ENCODE measurements around the gene ITGAD.

ITGAD gene

GRCh38 chr16:31471875-31472708 lies 79.0 kb downstream of the ITGAD start, which contains the start of gene TGFB1I1:
TGFB1I1 (plus strand) TSS chr16:31472152; CDS start chr16:31472189, 37 bp downstream.
- ATAC-seq = peak; percentile 75
- TF ChIP-seq CSDC2 (CRISPR knock-in tag; IDR thresholded peaks at IDR 0.05) = no peak
- TF ChIP-seq ZFP30 (CRISPR knock-in tag; IDR thresholded peaks at IDR 0.05) = no peak
- TF ChIP-seq, protein P1, sequence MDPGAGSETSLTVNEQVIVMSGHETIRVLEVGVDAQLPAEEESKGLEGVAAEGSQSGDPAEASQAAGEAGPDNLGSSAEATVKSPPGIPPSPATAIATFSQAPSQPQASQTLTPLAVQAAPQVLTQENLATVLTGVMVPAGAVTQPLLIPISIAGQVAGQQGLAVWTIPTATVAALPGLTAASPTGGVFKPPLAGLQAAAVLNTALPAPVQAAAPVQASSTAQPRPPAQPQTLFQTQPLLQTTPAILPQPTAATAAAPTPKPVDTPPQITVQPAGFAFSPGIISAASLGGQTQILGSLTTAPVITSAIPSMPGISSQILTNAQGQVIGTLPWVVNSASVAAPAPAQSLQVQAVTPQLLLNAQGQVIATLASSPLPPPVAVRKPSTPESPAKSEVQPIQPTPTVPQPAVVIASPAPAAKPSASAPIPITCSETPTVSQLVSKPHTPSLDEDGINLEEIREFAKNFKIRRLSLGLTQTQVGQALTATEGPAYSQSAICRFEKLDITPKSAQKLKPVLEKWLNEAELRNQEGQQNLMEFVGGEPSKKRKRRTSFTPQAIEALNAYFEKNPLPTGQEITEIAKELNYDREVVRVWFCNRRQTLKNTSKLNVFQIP (CRISPR knock-in tag; IDR thresholded peaks at IDR 0.05; ENCODE audit: borderline replicate concordance, low read depth) = no peak
- TF ChIP-seq ZNF70 (CRISPR knock-in tag; IDR thresholded peaks at IDR 0.05) = no peak
- TF ChIP-seq RARB (CRISPR knock-in tag; IDR thresholded peaks at IDR 0.05) = no peak
- no peak for TF ChIP-seq TCF4 (CRISPR knock-in tag; IDR thresholded peaks at IDR 0.05; ENCODE audit: borderline replicate concordance)
- no peak for TF ChIP-seq ZC3H10 (CRISPR knock-in tag; IDR thresholded peaks at IDR 0.05)
- no peak for TF ChIP-seq ARNTL (CRISPR knock-in tag; IDR thresholded peaks at IDR 0.05; ENCODE audit: borderline replicate concordance, low read depth)
- TF ChIP-seq TOX (CRISPR knock-in tag; IDR thresholded peaks at IDR 0.05; ENCODE audit: borderline replicate concordance) = no peak
- TF ChIP-seq ESRRG (CRISPR knock-in tag; IDR thresholded peaks at IDR 0.05) = no peak
- no peak for TF ChIP-seq ZNF8 (CRISPR knock-in tag; IDR thresholded peaks at IDR 0.05)
- TF ChIP-seq ZNF565 (CRISPR knock-in tag; conservative IDR thresholded peaks at IDR 0.05; ENCODE audit: low read depth) = no peak
- no peak for TF ChIP-seq GLIS3 (CRISPR knock-in tag; IDR thresholded peaks at IDR 0.05)
- TF ChIP-seq, protein P2, sequence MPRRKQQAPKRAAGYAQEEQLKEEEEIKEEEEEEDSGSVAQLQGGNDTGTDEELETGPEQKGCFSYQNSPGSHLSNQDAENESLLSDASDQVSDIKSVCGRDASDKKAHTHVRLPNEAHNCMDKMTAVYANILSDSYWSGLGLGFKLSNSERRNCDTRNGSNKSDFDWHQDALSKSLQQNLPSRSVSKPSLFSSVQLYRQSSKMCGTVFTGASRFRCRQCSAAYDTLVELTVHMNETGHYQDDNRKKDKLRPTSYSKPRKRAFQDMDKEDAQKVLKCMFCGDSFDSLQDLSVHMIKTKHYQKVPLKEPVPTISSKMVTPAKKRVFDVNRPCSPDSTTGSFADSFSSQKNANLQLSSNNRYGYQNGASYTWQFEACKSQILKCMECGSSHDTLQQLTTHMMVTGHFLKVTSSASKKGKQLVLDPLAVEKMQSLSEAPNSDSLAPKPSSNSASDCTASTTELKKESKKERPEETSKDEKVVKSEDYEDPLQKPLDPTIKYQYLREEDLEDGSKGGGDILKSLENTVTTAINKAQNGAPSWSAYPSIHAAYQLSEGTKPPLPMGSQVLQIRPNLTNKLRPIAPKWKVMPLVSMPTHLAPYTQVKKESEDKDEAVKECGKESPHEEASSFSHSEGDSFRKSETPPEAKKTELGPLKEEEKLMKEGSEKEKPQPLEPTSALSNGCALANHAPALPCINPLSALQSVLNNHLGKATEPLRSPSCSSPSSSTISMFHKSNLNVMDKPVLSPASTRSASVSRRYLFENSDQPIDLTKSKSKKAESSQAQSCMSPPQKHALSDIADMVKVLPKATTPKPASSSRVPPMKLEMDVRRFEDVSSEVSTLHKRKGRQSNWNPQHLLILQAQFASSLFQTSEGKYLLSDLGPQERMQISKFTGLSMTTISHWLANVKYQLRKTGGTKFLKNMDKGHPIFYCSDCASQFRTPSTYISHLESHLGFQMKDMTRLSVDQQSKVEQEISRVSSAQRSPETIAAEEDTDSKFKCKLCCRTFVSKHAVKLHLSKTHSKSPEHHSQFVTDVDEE (CRISPR knock-in tag; IDR thresholded peaks at IDR 0.05) = no peak
- no peak for TF ChIP-seq BACH2 (CRISPR knock-in tag; IDR thresholded peaks at IDR 0.05; ENCODE audit: borderline replicate concordance)
- TF ChIP-seq SNAI2 (CRISPR knock-in tag; IDR thresholded peaks at IDR 0.05) = no peak
- no peak for TF ChIP-seq PPARA (CRISPR knock-in tag; IDR thresholded peaks at IDR 0.05; ENCODE audit: borderline replicate concordance)
- TF ChIP-seq, protein P3, sequence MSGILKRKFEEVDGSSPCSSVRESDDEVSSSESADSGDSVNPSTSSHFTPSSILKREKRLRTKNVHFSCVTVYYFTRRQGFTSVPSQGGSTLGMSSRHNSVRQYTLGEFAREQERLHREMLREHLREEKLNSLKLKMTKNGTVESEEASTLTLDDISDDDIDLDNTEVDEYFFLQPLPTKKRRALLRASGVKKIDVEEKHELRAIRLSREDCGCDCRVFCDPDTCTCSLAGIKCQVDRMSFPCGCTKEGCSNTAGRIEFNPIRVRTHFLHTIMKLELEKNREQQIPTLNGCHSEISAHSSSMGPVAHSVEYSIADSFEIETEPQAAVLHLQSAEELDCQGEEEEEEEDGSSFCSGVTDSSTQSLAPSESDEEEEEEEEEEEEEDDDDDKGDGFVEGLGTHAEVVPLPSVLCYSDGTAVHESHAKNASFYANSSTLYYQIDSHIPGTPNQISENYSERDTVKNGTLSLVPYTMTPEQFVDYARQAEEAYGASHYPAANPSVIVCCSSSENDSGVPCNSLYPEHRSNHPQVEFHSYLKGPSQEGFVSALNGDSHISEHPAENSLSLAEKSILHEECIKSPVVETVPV (CRISPR knock-in tag; IDR thresholded peaks at IDR 0.05) = no peak
- TF ChIP-seq OSR1 (CRISPR knock-in tag; IDR thresholded peaks at IDR 0.05) = no peak
- no peak for TF ChIP-seq ISL1 (CRISPR knock-in tag; IDR thresholded peaks at IDR 0.05)

DNA sequence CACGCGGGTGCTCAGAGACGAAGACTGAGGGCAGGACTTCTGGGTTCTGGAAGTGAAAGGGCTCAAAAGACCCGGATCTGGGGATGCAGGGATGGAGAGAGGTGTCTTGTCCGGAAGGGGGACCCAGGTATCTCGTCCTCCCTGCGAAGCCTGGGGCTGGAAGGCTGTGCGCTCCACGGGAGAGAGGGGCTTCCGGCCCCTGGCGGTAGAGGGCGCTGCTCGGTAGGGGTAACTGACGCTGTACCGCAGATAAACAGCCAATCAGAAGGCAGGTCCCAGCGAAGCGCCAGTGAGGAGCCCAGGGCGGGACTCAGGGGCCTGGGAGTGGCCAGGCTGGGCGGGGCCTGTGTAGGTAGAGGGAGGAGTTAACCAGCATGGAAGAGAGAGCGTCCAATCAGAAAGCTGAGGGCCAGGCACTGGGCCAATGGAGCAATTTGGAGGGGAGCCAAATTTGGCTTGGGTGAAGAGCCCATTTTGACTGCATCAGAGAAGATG lies 79.6 kb downstream of the ITGAD start:
- peak; percentile 94 for ATAC-seq
- TF ChIP-seq ESRRG (CRISPR knock-in tag; IDR thresholded peaks at IDR 0.05) (no peak), TCF4 (CRISPR knock-in tag; IDR thresholded peaks at IDR 0.05; ENCODE audit: borderline replicate concordance) (no peak), TOX (CRISPR knock-in tag; IDR thresholded peaks at IDR 0.05; ENCODE audit: borderline replicate concordance) (no peak), ZFP30 (CRISPR knock-in tag; IDR thresholded peaks at IDR 0.05) (0 out of 2 replicates have a peak, but pooled peaks have one; percentile 33), ZNF565 (CRISPR knock-in tag; conservative IDR thresholded peaks at IDR 0.05; ENCODE audit: low read depth) (peak; percentile 71; the same call in 1 of the 2 replicates), BACH2 (CRISPR knock-in tag; IDR thresholded peaks at IDR 0.05; ENCODE audit: borderline replicate concordance) (no peak), SNAI2 (CRISPR knock-in tag; IDR thresholded peaks at IDR 0.05) (peak; percentile 71; the same call in 1 of the 2 replicates), ZC3H10 (CRISPR knock-in tag; IDR thresholded peaks at IDR 0.05) (no peak), CSDC2 (CRISPR knock-in tag; IDR thresholded peaks at IDR 0.05) (peak; percentile 93), ZNF8 (CRISPR knock-in tag; IDR thresholded peaks at IDR 0.05) (no peak), ZFP3 (CRISPR knock-in tag; IDR thresholded peaks at IDR 0.05) (peak; percentile 85), GLIS3 (CRISPR knock-in tag; IDR thresholded peaks at IDR 0.05) (0 out of 2 replicates have a peak, but pooled peaks have one; percentile 20), ARNTL (CRISPR knock-in tag; IDR thresholded peaks at IDR 0.05; ENCODE audit: borderline replicate concordance, low read depth) (no peak), ZNF70 (CRISPR knock-in tag; IDR thresholded peaks at IDR 0.05) (peak; percentile 49; the same call in 1 of the 2 replicates)
- TF ChIP-seq, protein P3 (CRISPR knock-in tag; IDR thresholded peaks at IDR 0.05) = no peak
- TF ChIP-seq, protein P1 (CRISPR knock-in tag; IDR thresholded peaks at IDR 0.05; ENCODE audit: borderline replicate concordance, low read depth) = no peak
- TF ChIP-seq, protein P2 (CRISPR knock-in tag; IDR thresholded peaks at IDR 0.05) = peak; percentile 74
- TF ChIP-seq, protein P4, sequence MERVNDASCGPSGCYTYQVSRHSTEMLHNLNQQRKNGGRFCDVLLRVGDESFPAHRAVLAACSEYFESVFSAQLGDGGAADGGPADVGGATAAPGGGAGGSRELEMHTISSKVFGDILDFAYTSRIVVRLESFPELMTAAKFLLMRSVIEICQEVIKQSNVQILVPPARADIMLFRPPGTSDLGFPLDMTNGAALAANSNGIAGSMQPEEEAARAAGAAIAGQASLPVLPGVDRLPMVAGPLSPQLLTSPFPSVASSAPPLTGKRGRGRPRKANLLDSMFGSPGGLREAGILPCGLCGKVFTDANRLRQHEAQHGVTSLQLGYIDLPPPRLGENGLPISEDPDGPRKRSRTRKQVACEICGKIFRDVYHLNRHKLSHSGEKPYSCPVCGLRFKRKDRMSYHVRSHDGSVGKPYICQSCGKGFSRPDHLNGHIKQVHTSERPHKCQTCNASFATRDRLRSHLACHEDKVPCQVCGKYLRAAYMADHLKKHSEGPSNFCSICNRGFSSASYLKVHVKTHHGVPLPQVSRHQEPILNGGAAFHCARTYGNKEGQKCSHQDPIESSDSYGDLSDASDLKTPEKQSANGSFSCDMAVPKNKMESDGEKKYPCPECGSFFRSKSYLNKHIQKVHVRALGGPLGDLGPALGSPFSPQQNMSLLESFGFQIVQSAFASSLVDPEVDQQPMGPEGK (CRISPR knock-in tag; IDR thresholded peaks at IDR 0.05; ENCODE audit: borderline replicate concordance) = no peak
